HG03196 (cell line): ENCODE results near the gene SH3GL2.
"Not testable (repeated sequence)": the region's sequence is repeated elsewhere in the genome, so short reads cannot be mapped to it uniquely, and the experiment has no call there.

Experiments
- ATAC-seq: cut with Tn5 transposase; IDR thresholded peaks from one replicate; pipeline ENCODE4 v1.9.1; 2021; ENCODE audit not compliant: unreplicated experiment

SH3GL2 gene

DNA sequence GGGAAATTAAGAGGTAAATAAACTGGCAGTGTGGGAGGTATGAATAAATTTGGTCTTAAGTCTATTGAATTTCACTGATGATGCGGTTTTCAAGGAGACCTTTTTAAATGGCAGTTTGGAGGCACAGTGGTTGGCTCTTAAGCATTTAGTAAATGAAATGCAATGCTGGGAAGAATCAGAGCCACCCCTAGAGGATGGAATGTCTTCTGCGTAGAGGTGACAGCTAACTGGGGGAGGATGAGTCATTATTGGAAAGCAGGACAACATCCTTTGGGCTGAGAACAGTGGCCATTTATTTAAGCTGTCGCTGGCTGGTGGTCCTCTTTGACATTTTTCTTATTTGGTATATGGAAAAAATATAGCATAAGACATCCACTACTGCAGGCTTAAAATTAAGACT, 163.2 kb downstream of the SH3GL2 start:
- ATAC-seq = no peak

GRCh38 chr9:17744786-17745185, 165.9 kb downstream of the SH3GL2 start:
- no peak for ATAC-seq

GRCh38 chr9:17750269-17750668, 171.4 kb downstream of the SH3GL2 start:
- ATAC-seq = no peak

DNA sequence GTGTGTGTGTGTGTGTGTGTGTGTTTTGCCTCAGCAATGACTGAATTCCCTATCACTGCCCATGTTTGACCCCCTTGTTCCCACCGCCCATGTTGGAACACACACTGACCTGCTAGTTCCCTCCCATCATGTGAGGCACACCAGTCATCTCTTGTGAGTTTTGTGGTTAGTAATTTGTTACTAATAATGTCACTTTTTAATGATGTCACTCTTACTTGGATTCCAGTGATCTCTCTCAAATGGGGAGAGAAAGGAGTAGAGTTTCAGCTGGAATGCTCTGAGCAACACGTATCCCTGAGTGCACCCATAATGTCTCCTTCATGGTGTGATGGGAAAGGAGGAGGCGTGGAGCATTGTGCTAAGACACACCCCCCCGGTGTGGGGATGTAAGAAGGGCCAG, 172.6 kb downstream of the SH3GL2 start:
- ATAC-seq = no peak

DNA sequence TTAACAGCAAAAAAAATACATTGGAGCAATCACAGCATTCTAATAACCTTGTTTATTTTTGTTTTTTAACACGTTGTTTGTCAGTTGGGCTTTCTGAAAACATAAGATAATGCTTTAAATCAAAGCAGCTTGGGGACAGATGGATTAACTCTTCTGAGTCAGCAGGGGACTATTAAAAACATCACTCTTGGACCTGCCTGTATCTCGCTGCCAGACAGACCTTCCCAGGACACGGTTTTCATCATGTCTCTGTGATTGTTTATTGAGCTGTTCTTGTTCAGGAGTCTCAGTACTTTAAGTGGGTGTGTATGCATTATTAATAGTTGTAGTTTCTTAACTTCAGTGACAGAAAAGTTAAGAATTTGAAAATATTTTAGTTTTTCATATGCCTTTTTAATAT, 173.2 kb downstream of the SH3GL2 start:
- ATAC-seq = no peak

- ATAC-seq = no peak
Observed at GRCh38 chr9:17757816-17758215, 178.9 kb downstream of the SH3GL2 start.

DNA sequence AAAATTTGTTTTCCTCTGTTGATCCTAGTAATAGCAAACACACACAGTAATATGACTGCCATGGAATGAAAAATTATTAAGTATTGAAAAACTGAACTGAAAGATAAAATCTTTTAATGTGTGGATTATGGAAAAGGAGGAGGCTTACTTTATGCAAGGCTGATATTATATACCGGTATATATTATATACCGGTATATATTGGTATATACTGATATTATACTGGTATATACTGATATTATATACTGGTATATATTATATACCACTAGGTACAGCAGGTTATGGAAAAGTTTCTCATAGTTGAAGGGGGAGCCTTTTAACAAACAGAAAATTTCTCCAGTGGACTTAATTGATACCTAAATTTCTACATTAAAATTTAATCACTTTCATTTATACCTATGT, 181.4 kb downstream of the SH3GL2 start:
- no peak for ATAC-seq

DNA sequence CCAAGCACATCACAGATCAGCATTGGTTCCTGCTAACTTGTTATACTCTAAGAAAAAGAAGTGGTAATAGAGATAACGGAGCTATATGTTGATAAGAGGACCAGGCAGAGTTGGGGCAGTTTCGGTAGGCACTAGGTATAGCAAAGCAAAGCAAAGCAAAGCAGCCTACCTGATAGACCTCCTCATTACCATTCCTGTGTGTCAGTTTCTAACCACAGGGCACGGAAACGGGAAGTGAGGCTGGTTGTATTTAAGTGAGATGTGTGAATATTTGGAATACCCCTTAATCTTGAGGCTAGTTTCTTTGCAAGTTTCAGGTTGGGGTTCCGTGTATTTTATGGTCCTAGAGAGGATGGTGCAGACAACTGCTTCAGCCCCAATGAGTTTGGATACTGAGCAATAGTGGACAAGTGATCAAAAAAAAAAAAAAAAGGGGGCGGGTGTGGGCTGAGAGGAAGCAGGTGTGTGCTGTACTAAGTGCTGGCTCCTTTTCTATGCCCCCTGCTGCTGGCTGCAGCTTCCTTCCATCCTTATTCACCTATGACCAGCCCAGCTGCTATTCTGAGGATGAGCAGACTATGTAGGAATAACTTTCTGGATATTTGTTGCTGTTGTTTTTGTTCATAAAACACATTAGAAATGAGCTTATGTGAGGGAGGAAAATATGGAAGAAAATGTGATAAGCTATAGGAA, 183.3 kb downstream of the SH3GL2 start:
- no peak for ATAC-seq

DNA sequence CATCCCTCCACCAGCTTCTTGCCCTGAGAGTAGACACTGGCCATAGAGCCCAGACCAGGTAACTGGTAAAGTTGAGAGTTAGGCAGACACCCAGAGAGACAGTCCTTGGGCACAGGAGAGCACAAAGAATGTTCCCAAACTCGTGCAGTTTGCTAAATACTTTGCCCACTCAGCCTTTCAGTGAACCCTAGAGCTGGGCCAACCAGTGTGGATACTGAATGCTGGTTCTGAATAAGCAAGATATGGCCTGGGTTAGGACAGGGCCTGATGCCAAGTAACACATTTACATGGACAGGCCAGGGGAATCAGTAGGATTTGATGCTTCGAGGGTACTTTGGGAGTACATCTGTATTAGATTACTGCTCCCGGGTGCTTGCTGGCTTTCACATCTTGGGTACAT, 185.4 kb downstream of the SH3GL2 start:
- no peak for ATAC-seq

DNA sequence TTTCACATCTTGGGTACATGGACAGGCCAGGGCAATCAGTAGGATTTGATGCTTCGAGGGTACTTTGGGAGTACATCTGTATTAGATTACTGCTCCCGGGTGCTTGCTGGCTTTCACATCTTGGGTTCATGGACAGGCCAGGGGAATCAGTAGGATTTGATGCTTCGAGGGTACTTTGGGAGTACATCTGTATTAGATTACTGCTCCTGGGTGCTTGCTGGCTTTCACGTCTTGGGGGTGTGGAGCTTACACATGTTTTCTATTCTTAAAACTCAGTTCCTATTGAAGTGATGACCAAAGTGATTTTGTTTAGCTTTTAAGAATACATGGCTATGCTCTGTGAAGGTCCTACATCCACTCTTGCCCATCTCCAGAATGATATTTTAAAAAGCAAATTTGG, 186.3 kb downstream of the SH3GL2 start:
- not testable (repeated sequence) for ATAC-seq

DNA sequence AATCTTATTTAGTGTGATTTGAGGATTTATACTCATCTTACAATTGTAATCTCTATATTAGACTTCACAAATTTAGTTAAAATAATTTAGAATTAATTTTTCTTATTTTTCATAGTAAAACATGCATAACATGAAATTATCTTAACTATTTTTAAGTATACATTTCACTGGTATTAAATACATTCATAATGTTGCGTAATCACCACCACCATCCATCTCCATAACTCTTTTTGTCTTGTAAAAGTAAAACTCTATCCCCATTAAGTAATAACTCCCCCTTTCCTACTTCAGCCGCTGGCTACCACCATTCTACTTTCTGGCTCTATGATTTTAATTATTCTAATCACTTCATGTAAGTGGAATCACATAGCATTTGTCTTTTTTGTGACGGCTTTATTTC, 193.4 kb downstream of the SH3GL2 start:
- no peak for ATAC-seq

DNA sequence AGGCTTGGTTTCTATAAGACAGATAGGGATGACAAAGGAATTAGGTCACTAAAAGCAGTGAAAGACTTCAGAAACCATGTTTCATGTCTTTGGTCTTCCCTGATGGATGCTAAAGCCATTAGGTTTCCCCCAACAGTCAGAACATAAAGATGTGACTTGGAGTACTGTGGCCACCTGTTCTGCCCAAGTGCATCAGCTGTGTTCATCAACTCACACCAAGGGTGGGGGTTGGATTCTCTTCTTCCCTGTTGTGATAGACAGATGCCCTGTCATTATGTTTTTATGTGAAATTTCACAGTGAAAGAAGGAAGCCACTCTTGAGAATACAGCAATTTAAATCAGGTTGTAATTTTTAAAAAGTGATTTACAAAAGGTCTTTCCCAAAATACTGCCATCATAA, 196.8 kb downstream of the SH3GL2 start:
- ATAC-seq = no peak

DNA sequence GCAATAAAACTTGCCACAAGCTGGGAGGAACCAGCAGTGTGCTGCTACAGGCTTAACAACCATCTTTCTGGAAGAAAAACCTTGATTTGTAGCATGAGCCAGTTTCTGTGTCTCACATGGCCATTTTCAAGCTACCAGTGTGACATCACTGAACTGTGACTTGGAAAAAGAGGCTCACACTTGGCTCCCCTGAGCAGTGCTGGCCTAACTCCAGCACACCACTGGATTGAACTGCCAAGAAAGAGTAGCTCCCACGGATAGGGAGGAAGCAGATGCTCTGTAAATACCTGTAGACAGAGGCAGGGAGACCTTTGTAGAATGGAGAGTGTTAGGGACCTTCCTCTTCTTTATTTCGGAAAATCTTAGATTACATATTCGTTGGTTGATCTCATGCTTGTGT, 197.9 kb downstream of the SH3GL2 start:
- ATAC-seq = no peak

GRCh38 chr9:17777465-17777864, 198.6 kb downstream of the SH3GL2 start:
- no peak for ATAC-seq

DNA sequence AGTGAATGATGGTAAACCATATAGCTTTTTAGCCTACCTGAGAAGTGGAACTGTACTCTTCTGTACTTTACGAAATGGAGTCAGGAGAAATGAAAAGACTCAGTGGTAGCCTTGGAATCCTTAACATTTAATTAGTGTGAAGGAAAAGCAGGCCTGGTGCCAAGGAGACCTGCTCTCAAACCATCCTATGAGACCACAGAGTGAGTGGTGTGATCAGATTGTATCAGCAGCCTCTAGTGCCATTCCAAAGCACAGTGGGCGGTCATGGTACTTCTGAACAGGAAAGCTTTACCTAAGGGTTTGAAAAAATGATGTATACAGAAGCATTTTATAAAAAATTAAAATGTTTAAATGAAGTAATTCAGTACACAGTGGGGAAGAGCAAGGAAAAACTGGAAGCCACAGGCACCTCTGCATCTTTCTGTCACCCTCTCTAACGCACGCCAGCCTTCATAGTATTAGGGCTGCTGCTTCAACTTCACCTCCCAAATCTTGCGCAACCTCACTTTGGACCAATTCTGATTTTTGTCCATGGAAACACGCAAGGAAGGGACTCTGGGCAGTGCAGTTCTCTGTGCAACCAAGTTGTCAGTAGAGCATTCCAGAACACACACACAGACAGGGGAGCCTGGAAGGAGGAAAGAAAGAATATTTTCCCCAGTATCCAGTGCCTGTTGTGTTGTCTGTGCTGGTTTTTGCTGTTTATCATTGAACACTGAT, 203.7 kb downstream of the SH3GL2 start:
- ATAC-seq = no peak

- no peak for ATAC-seq
Observed at GRCh38 chr9:17783227-17783626, 204.4 kb downstream of the SH3GL2 start.

GRCh38 chr9:17789316-17789715, 210.4 kb downstream of the SH3GL2 start:
- no peak for ATAC-seq

GRCh38 chr9:17793713-17794622, 215.1 kb downstream of the SH3GL2 start:
- ATAC-seq = no peak

GRCh38 chr9:17795744-17796143, 216.9 kb downstream of the SH3GL2 start:
- no peak for ATAC-seq

GRCh38 chr9:17799369-17799768, 220.5 kb downstream of the SH3GL2 start:
- no peak for ATAC-seq

- ATAC-seq = no peak
Observed at GRCh38 chr9:17800418-17800817, 221.6 kb downstream of the SH3GL2 start.
